H1 (cell line): Measurements from ENCODE around the gene FLG. TPM values are rescaled to one million over a fixed set of nuclear protein-coding genes. Genes with fewer than 3 reads are reported as not detected.

Experiments used
- GTF2F1 ChIP-seq: IDR thresholded peaks from 2 replicates; pipeline ENCODE4 v1.6.1; 2012; ENCODE audit warnings: low read depth, low read length, improper control_type of control experiment, borderline replicate concordance
- JUN ChIP-seq: IDR thresholded peaks from 2 replicates; pipeline ENCODE4 v1.6.1; 2011; ENCODE audit warnings: low read depth, mild to moderate bottlenecking, improper control_type of control experiment, low read length
- polyA plus RNA-seq, 7 experiments: library from polyadenylated mRNA; depleted of rRNA in 3 of 7; stranded (reverse) in 5 of 7; unstranded in 2 of 7; fragments of >200 nt in 5 of 7; fragments of 200-250 nt in 2 of 7; gene quantifications; 1 replicate in 5 of 7; 2 replicates in 1 of 7; 4 replicates in 1 of 7; pipeline versions ENCODE4 v1.2.1 to v1.2.3, GENCODE V29; 2011 to 2013; ENCODE audit warnings: missing spikeins in 2 of 7, mixed read lengths in 2 of 7
- total RNA-seq: library from RNA; stranded (reverse); fragmentation: NEBNext Ultra II Directional; extraction: Animal tissue kit (Norgen Biotek cat#: 25700); gene quantifications from 2 replicates; pipeline ENCODE4 v1.2.1, GENCODE V29; 2021

Gene FLG
- total and polyA plus RNA-seq, 2 of the 8 experiments (the other 6 are each of a cell fraction or from before 2014, with no cell fraction given): not detected

DNA sequence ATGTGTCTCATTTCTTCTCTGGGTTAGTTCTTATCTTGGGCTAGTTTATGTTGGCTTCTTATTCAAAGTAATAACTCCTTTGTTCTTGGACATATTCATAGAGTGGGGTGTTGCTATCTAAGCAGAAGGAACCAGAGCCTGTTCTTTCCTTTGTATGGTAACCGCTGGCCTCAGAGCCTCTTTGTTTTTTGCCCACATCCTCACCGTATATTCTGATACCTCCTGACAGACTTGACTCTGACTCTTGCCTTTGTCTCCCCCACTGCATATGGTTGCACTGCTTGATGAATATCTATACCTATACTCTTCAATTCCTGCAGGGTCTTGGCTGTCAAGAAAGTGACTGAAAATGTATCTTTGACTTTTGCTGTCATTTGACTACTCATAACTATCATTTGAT is 24.6 kb upstream of the FLG start (continued):
- TF ChIP-seq JUN (no peak), GTF2F1 (no peak)
